K562 (cell line): Measurements from ENCODE around the gene SEPTIN8. TPM values are rescaled to one million over a fixed set of nuclear protein-coding genes. Genes with fewer than 3 reads are reported as not detected.
A peak's percentile ranks its signal among the peaks of the same experiment; 100 is the strongest.

Experiments used
- ATAC-seq: fragments of 200-7000 bp; cut with Tn5 transposase; 3 replicates; pipeline ENCODE4 v1.9.1; 2020; ENCODE audit warnings: moderate library complexity
- BruUV-seq: library from RNA; stranded (reverse); fragments of 400-500 nt; replicated peaks from 2 replicates; lab custom pipeline; 2021; lab: Mats Ljungman, UMichigan
- CTCF ChIA-PET: fragments of 300-600 bp; formaldehyde crosslinking; extraction: SDS; loops from one replicate; lab custom pipeline; 2021; ENCODE audit warnings: low intra/inter-chr PET ratio; lab: Yijun Ruan, JAX
- POLR2A ChIA-PET: fragments of 300-600, 350-650 bp; sonication (Branson Sonifier 250); formaldehyde crosslinking; extraction: SDS; loops from one replicate; lab custom pipeline; 2021; ENCODE audit warnings: antibody characterized with exemption, inconsistent platforms; lab: Yijun Ruan, JAX
- DNase-seq, 4 experiments: peaks; one replicate each; pipeline versions ENCODE4 v3.0.0 to v3.0.0-alpha.2; 2011 to 2018; ENCODE audit warnings: low spot score in 3 of 4, mixed read lengths in 3 of 4; ENCODE audit errors: extremely low read depth in 1 of 4
- FAIRE-seq: peaks from 2 replicates; lab custom pipeline; 2011; peaks lifted over from hg19 to GRCh38; lab: Jason Lieb, UNC
- H2AFZ ChIP-seq: 2 replicates; pipeline ENCODE4 v1.6.0; 2011; ENCODE audit warnings: low read depth, low read length, control low read depth, inconsistent platforms
- H3K27ac ChIP-seq: fragments of 200-600 bp; 3 replicates; pipeline ENCODE4 v1.8.0; 2011; ENCODE audit warnings: low read depth, mild to moderate bottlenecking, control low read depth, inconsistent platforms, low read length, moderate library complexity, mixed read lengths; ENCODE audit errors: extremely low read depth
- H3K27me3 ChIP-seq, 2 experiments: fragments of 300-600 bp in 1 of 2; 2 replicates in 1 of 2; 3 replicates in 1 of 2; pipeline versions ENCODE4 v1.6.0 to v1.8.0; 2011; ENCODE audit warnings: inconsistent platforms in 2 of 2, low read length in 2 of 2, mild to moderate bottlenecking in 1 of 2, mixed read lengths in 1 of 2, moderate library complexity in 1 of 2; ENCODE audit not compliant: control insufficient read depth in 2 of 2, insufficient read depth in 2 of 2
- H3K36me3 ChIP-seq: fragments of 300-600 bp; 3 replicates; pipeline ENCODE4 v1.8.0; 2011; ENCODE audit warnings: mild to moderate bottlenecking, low read length, inconsistent platforms; ENCODE audit not compliant: control insufficient read depth, insufficient read depth
- H3K4me1 ChIP-seq, 2 experiments: fragments of 200-600 bp in 1 of 2; replicated peaks in 1 of 2; 2 replicates in 1 of 2; 3 replicates in 1 of 2; pipeline versions ENCODE4 v1.5.1 to v1.8.0; 2011; ENCODE audit warnings: inconsistent platforms in 2 of 2, low read length in 2 of 2, mild to moderate bottlenecking in 1 of 2, mixed read lengths in 1 of 2, moderate library complexity in 1 of 2; ENCODE audit not compliant: control insufficient read depth in 2 of 2, insufficient read depth in 2 of 2
- H3K4me2 ChIP-seq: 2 replicates; pipeline ENCODE4 v1.6.1; 2011; ENCODE audit warnings: low read length, control low read depth, inconsistent platforms, mixed read lengths; ENCODE audit not compliant: insufficient read depth
- H3K4me3 ChIP-seq: fragments of 200-600 bp; sonication (generic), shearing (Covaris generic); 2 replicates; pipeline ENCODE4 v1.5.1; 2016; ENCODE audit warnings: control low read depth, inconsistent platforms
- H3K79me2 ChIP-seq: fragments of 200-600 bp; 3 replicates; pipeline ENCODE4 v1.8.0; 2011; ENCODE audit warnings: low read length, inconsistent platforms; ENCODE audit not compliant: control insufficient read depth, insufficient read depth
- H3K9ac ChIP-seq, 2 experiments: 2 replicates each; pipeline versions ENCODE4 v1.6.0 to v1.6.1; 2011; ENCODE audit warnings: low read depth in 2 of 2, low read length in 2 of 2, control low read depth in 1 of 2, inconsistent platforms in 1 of 2, mild to moderate bottlenecking in 1 of 2, mixed read lengths in 1 of 2; ENCODE audit not compliant: insufficient read depth in 1 of 2
- H3K9me1 ChIP-seq: one replicate; pipeline ENCODE4 v1.6.0; 2011; ENCODE audit warnings: inconsistent platforms, mild to moderate bottlenecking, low read length, moderate library complexity; ENCODE audit not compliant: control insufficient read depth, insufficient read depth
- H3K9me3 ChIP-seq: replicated peaks from 2 replicates; pipeline ENCODE4 v1.5.1; 2011; ENCODE audit warnings: low read depth, low read length, inconsistent platforms; ENCODE audit not compliant: control insufficient read depth, insufficient read depth
- H4K20me1 ChIP-seq: replicated peaks from 2 replicates; pipeline ENCODE4 v1.6.1; 2011; ENCODE audit warnings: low read length, inconsistent platforms, mixed read lengths; ENCODE audit not compliant: control insufficient read depth, insufficient read depth
- ARID4B ChIP-seq: sonication (generic); formaldehyde crosslinking; IDR thresholded peaks from 2 replicates; pipeline ENCODE4 v1.8.0; 2022; ENCODE audit warnings: mild to moderate bottlenecking, missing genetic modification reagents
- ATF3 ChIP-seq, 2 experiments: fragments of 450-650 bp in 1 of 2; sonication (generic) in 1 of 2; formaldehyde crosslinking in 1 of 2; IDR thresholded peaks in 1 of 2; conservative IDR thresholded peaks in 1 of 2; 2 replicates each; pipeline versions ENCODE4 v1.6.1 to v1.8.1; 2016 to 2023; ENCODE audit warnings: mild to moderate bottlenecking in 2 of 2, moderate library complexity in 2 of 2, inconsistent platforms in 1 of 2, missing genetic modification reagents in 1 of 2
- BMI1 ChIP-seq: fragments of 150-350 bp; IDR thresholded peaks from 2 replicates; pipeline ENCODE4 v1.6.1; 2014; ENCODE audit warnings: low read length
- CBFB ChIP-seq: sonication (generic); formaldehyde crosslinking; IDR thresholded peaks from 2 replicates; pipeline ENCODE4 v1.4.0; 2020; ENCODE audit warnings: mild to moderate bottlenecking, missing genetic modification reagents
- COPS2 ChIP-seq: fragments of 450-650 bp; conservative IDR thresholded peaks from 2 replicates; pipeline ENCODE4 v1.6.1; 2016; ENCODE audit warnings: mild to moderate bottlenecking, moderate library complexity
- CREB3L1 ChIP-seq: fragments of 450-650 bp; IDR thresholded peaks from 2 replicates; pipeline ENCODE4 v1.6.1; 2014; ENCODE audit warnings: low read depth, mild to moderate bottlenecking, moderate library complexity, borderline replicate concordance
- CREM ChIP-seq: IDR thresholded peaks from 2 replicates; pipeline ENCODE4 v1.6.1; 2014; ENCODE audit warnings: antibody characterized with exemption, low read depth
- CTBP1 ChIP-seq: fragments of 450-650 bp; IDR thresholded peaks from 2 replicates; pipeline ENCODE4 v1.6.1; 2016; ENCODE audit warnings: borderline replicate concordance
- ESRRB ChIP-seq: fragments of 250-450 bp; sonication (Bioruptor Pico); IDR thresholded peaks from 2 replicates; pipeline ENCODE4 v1.5.0; 2020; ENCODE audit warnings: mild to moderate bottlenecking, moderate library complexity, borderline replicate concordance
- SMAD4 ChIP-seq: fragments of 250-450 bp; sonication (Bioruptor Pico); conservative IDR thresholded peaks from 2 replicates; pipeline ENCODE4 v1.8.0; 2021; ENCODE audit warnings: inconsistent platforms, mild to moderate bottlenecking, moderate library complexity
- SMARCB1 ChIP-seq: IDR thresholded peaks from 2 replicates; pipeline ENCODE4 v1.6.1; 2011; ENCODE audit warnings: improper control_type of control experiment, low read depth; ENCODE audit not compliant: insufficient read length
- SMC3 ChIP-seq: conservative IDR thresholded peaks from 2 replicates; pipeline ENCODE4 v1.6.1; 2011; ENCODE audit warnings: low read depth, low read length, improper control_type of control experiment; ENCODE audit not compliant: insufficient read depth
- TCFL5 ChIP-seq: fragments of 250-450 bp; sonication (Bioruptor Pico); conservative IDR thresholded peaks from 2 replicates; pipeline ENCODE4 v1.6.1; 2021; ENCODE audit warnings: mild to moderate bottlenecking, moderate library complexity, matching md5 sums
- ZNF184 ChIP-seq: sonication (generic); formaldehyde crosslinking; IDR thresholded peaks from 2 replicates; pipeline ENCODE4 v1.5.0; 2020; ENCODE audit warnings: missing genetic modification reagents
- ZNF212 ChIP-seq: fragments of 450-650 bp; formaldehyde crosslinking; IDR thresholded peaks from 2 replicates; pipeline ENCODE4 v1.4.0; 2020; ENCODE audit warnings: mild to moderate bottlenecking
- ZNF274 ChIP-seq: IDR thresholded peaks from 2 replicates; pipeline ENCODE4 v1.6.1; 2011; ENCODE audit warnings: low read depth, mild to moderate bottlenecking, low read length, moderate library complexity, borderline replicate concordance
- ZNF766 ChIP-seq: fragments of 200-800 bp; sonication (Bioruptor generic); conservative IDR thresholded peaks from 2 replicates; pipeline ENCODE4 v1.6.1; 2016; ENCODE audit warnings: missing genetic modification characterization, missing compliant biosample characterization
- in situ Hi-C: fragments of 300-500 bp; cut with MboI; formaldehyde crosslinking; loops from 4 replicates; pipeline ENCODE4 v1.15.0; 2018; ENCODE audit warnings: inconsistent platforms, mixed read lengths
- intact Hi-C: fragments of 100-400 bp; cut with micrococcal nuclease; formaldehyde crosslinking; loops from 2 replicates; pipeline ENCODE4 v1.14.2; 2022
- polyA plus RNA-seq, 8 experiments: library from polyadenylated mRNA; depleted of rRNA in 4 of 8; stranded (reverse) in 5 of 8; unstranded in 3 of 8; fragments of >200 nt; fragmentation: Nextera tagmentation in 2 of 8; fragmentation: Illumina TruSeq in 1 of 8; extraction: Ambion mirVana in 2 of 8; extraction: Trizol in 1 of 8; gene quantifications; 2 replicates each; pipeline versions ENCODE4 v1.2.1 to v1.2.3, GENCODE V29; 2011 to 2014; ENCODE audit warnings: inconsistent platforms in 1 of 8, missing spikeins in 1 of 8
- total RNA-seq, 7 experiments: library from RNA; depleted of rRNA in 6 of 7; stranded (reverse); fragments of >200 nt in 6 of 7; fragmentation: Illumina TruSeq in 2 of 7; extraction: Trizol in 2 of 7; gene quantifications; 2 replicates each; pipeline versions ENCODE4 v1.2.1 to v1.2.3, GENCODE V29; 2011 to 2021; ENCODE audit warnings: low replicate concordance in 1 of 7

Gene SEPTIN8
- total and polyA plus RNA-seq, 9 of the 15 experiments (the other 6 are each of a cell fraction or from before 2014, with no cell fraction given): 19.3 to 142 (median 101) TPM

- BruUV-seq: no TSS peak
- no peak overlapping the region for H3K27ac ChIP-seq
- peaks cover 2 to 12% of the 10 kb centered on the region in 2 experiments; a peak in 3 of 5 replicates for H3K4me1 ChIP-seq
- no peaks in the 10 kb centered on the region for H3K9me3 ChIP-seq
- intact Hi-C loops: no loop called here
- H4K20me1 ChIP-seq: no peaks in the 10 kb centered on the region
- H3K36me3 ChIP-seq: no peaks in the 10 kb centered on the region
- DNase-seq: no peak
- H3K4me3 ChIP-seq: no peak overlapping the region
- in situ Hi-C loops: no loop called here
- H3K9me1 ChIP-seq: no peaks in the 10 kb centered on the region
- FAIRE-seq: no peak
- ChIA-PET POLR2A (interaction anchor here (0.6 to 4.0 kb wide), 3 partner anchors 8 to 15 kb away, joined by 3 to 20 read pairs (median 4); no protein-coding TSS in a partner anchor), CTCF (no interaction called here)
- no peaks in the 10 kb centered on the region for H3K27me3 ChIP-seq
- no peaks in the 10 kb centered on the region for H3K79me2 ChIP-seq
- H3K9ac ChIP-seq: no peak overlapping the region
- 0 out of 2 replicates have a peak overlapping the region, but pooled peaks have one; percentile 52 for H2AFZ ChIP-seq
- H3K4me2 ChIP-seq: no peak overlapping the region
- ATAC-seq: no peak
- TF ChIP-seq CBFB (CRISPR knock-in tag) (no peak), CREB3L1 (no peak), ZNF212 (CRISPR knock-in tag) (no peak), ZNF184 (CRISPR knock-in tag) (no peak), ATF3 (IDR thresholded peaks at IDR 0.05) (no peak), ATF3 (CRISPR knock-in tag; conservative IDR thresholded peaks at IDR 0.05) (no peak), ZNF274 (no peak), SMARCB1 (no peak), ZNF766 (CRISPR knock-in tag) (no peak), SMAD4 (CRISPR knock-in tag) (no peak), CREM (no peak), ESRRB (CRISPR knock-in tag) (no peak), TCFL5 (CRISPR knock-in tag) (no peak), BMI1 (no peak), COPS2 (no peak), ARID4B (CRISPR knock-in tag) (no peak), SMC3 (no peak), CTBP1 (no peak)
These were observed 39.5 kb upstream of the SEPTIN8 start for GRCh38 chr5:132816554-132816953.
